CMK (cell line): Measurements from ENCODE around the gene SEMA7A.
"Not testable (repeated sequence)": the region's sequence is repeated elsewhere in the genome, so short reads cannot be mapped to it uniquely, and the experiment has no call there.

ENCODE experiments used
- DNase-seq: peaks from one replicate; pipeline ENCODE4 v3.0.0-alpha.2; 2010; ENCODE audit warnings: low read depth

SEMA7A gene, protein sequence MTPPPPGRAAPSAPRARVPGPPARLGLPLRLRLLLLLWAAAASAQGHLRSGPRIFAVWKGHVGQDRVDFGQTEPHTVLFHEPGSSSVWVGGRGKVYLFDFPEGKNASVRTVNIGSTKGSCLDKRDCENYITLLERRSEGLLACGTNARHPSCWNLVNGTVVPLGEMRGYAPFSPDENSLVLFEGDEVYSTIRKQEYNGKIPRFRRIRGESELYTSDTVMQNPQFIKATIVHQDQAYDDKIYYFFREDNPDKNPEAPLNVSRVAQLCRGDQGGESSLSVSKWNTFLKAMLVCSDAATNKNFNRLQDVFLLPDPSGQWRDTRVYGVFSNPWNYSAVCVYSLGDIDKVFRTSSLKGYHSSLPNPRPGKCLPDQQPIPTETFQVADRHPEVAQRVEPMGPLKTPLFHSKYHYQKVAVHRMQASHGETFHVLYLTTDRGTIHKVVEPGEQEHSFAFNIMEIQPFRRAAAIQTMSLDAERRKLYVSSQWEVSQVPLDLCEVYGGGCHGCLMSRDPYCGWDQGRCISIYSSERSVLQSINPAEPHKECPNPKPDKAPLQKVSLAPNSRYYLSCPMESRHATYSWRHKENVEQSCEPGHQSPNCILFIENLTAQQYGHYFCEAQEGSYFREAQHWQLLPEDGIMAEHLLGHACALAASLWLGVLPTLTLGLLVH

DNA sequence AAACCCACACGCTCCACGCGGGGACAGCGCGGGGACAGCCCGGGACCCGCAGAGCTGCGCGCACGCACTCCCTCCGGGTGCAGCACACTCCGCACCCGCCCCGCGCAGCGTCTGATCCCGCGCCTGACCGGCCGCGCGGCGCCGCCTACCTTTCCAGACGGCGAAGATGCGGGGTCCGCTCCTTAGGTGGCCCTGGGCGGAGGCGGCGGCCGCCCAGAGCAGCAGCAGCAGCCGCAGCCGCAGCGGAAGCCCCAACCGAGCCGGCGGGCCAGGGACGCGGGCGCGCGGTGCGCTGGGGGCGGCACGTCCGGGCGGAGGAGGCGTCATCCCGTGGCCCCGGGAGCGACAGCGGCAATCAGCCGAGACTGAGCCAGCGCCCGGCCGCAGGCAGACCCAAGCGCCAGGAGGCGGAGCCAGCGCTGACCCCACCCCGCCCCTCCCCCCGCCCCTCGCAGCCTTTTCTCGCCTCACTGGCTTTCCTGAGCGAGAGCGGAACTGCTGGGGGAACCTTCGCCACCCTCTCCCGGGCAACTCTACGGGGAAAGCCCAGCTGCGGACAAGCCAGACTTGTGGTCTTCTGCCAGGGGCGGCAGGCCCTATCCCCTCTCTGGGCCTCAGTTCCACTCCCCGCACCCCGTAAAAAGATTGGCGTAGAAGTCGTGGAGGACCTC, at the start of gene SEMA7A:
Gene SEMA7A (minus strand): TSS at position 367 of the 671 bp plus-strand sequence. CDS start 40 bp downstream, at position 327.
- peak; percentile 84 for DNase-seq

DNA sequence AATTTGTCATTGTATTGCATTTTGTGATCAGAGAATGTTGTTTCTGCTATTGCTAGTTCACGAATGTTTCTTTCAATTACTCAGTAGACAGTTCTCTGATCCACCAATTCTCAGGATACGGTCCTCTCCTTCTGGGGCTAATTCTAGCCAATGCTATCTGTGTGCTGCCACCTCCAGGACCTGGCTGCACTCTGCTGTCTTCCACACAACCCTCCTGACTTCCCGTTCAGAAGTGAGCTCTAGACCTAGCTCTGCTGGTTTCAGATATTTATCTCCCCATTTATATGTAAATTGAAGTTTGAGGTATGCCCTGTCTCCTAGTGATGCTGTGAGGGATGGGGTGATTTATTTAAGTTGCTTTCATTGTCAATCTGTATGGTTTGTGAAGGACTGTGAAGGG, 48.9 kb upstream of the SEMA7A start:
- no peak for DNase-seq

DNA sequence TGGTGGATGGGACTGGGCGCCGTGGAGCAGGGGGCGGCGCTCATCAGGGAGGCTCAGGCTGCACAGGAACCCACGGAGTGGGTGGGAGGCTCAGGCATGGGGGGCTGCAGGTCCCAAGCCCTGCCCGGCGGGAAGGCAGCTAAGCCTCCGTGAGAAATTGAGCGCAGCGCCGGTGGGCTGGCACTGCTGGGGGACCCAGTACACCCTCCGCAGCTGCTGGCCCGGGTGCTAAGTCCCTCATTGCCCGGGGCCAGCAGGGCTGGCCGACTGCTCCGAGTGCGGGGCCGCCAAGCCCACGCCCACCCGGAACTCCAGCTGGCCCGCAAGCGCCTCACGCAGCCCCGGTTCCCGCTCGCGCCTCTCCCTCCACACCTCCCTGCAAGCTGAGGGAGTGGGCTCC, 46.6 kb upstream of the SEMA7A start:
- not testable (repeated sequence) for DNase-seq

DNA sequence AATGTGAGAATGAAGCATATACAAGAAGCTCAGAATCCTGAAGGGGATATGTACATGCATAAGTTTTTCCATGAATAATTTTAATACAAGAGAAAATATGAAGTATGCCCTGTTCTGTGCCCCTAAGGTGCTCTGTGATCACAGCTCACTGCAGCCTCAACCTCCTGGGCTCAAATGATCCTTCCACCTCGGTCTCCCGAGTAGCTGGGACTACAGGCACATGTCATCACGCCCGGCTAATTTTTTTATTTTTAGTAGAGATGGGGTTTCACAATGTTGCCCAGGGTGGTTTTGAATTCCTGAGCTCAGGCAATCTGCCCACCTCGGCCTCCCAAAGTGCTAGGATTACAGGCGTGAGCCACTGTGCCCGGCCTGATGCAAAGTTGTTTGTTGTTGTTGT, 37.9 kb upstream of the SEMA7A start:
- DNase-seq: not testable (repeated sequence)

DNA sequence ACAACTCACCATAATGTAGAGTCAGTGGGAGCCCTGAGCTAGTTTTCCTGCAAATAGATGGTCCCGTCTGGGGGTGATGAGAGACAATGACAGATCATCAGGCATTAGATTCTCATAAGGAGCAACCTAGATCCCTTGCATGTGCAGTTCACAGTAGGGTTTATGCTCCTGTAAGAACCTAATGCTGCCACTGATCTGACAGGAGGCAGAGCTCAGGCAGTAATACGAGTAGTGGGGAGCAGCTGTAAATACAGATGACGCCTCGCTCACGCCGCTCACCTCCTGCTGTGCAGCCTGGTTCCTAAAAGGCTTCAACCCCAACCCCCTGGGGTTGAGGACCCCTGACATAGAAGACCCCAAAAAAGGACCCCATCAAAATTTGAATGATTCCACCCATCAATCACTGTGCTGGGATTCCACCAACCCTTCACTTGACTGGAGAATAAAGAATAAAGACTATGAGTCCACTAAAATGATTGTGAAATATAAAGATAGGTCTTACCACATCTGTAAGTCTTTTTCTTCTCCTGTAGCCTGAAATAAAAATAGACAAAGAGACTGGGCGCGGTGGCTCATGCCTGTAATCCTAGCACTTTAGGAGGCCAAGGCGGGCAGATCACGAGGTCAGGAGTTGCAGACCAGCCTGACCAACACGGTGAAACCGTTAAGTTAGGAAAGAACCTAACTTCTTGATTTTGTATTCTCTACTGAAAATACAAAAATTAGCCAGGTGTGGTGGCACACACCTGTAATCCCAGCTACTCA, 37.1 kb upstream of the SEMA7A start:
- no peak for DNase-seq

DNA sequence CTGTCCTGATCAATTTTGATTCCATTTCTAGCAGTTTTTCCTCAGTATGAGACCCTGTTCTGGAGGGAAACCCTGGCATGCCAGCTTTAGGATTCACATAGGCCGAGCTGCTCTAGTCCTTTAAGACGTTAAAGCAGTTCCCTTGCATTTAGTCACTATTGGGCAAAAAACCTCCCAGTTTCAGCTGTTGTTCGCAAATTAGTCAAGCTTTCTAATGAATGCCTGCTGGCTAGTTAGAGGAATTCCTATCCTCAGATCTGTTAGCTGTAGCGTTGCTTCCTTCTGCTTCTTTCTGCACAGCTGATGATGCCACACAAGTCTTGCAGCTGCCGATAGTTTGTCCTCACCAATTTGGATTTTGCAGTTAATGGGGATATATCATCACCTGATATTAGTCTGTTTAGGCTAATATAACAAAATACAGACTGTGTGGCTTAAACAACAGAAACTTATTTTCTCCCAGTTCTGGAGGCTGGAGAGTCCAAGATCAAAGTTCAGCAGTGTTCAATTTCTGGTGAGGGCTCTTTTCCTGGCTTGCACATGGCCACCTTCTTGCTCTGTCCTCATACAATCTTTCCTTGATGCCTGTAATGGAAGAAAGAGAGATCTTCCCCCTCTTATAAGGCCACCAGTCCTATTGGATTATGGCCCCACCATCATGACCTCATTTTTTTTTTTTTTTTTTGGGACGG, 34.7 kb upstream of the SEMA7A start:
- DNase-seq: no peak

DNA sequence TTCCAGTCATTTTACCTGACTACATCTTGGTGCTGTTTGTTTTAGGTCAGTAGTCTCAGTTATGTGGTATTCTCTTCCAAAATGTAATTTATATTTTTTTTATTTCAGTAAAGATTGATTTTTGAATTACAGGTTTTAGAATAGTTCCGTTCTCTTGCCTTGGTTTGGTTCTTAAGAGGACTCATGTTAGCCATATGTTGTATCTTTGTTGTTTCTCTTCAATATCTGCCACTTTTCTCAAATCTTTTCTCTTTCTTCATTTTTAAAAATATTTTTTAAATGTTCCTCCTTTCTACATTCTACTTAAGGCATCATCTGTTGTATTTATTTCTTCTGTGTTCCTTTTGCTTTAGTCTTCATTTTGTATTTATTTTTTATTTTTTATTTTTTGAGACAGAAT, 32.8 kb upstream of the SEMA7A start:
- DNase-seq: no peak

DNA sequence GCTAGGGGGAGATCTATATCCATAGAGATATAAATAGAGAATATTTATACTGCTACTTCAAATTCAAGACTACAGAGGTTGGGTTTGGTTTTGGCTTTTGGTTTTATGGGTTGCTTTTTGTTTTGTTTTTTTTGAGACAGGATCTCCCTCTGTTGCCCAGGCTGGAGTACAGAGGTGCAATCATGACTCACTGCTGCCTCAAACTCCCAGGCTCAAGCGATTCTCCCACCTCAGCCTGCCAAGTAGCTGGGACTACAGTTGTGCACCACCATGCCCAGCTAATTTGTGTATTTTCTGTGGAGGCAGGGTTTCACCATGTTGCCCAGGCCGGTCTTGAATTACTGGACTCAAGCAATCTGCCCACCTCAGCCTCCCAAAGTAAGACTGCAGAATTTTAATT, 31.1 kb upstream of the SEMA7A start:
- DNase-seq: no peak

DNA sequence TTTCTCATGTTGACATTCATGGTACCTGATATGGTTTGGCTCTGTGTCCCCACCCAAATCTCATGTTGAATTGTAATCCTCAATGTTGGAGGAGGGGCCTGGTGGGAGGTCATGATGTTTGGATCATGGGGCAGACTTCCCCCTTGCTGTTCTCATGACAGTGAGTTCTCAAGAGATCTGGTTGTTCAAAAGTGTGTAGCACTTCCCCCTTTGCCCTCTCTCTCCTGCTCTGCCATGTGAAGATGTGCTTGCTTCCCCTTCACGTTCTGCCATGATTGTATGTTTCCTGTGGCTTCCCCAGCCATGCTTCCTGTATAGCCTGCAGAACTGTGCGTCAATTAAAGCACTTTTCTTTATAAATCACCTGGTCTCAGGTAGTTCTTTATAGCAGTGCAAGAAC, 30.5 kb upstream of the SEMA7A start:
- DNase-seq: peak; percentile 74

DNA sequence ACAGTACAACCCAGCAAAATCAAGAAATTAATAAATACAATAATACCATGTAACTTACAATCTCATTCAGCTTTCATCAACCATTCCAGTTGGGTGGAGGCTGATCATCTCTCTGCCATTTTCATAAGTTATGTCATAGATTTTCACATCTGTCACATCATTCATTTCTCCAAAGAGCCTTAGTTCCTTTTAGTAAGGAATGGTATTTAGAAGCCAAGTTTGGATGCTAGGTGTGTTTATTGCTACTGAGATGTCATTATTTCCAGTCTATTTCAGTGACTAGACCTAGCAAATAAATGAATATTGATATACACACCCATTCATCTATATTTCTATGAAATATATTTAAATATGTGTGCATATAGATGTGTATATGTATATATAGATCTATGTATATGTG, 29.9 kb upstream of the SEMA7A start:
- no peak for DNase-seq

DNA sequence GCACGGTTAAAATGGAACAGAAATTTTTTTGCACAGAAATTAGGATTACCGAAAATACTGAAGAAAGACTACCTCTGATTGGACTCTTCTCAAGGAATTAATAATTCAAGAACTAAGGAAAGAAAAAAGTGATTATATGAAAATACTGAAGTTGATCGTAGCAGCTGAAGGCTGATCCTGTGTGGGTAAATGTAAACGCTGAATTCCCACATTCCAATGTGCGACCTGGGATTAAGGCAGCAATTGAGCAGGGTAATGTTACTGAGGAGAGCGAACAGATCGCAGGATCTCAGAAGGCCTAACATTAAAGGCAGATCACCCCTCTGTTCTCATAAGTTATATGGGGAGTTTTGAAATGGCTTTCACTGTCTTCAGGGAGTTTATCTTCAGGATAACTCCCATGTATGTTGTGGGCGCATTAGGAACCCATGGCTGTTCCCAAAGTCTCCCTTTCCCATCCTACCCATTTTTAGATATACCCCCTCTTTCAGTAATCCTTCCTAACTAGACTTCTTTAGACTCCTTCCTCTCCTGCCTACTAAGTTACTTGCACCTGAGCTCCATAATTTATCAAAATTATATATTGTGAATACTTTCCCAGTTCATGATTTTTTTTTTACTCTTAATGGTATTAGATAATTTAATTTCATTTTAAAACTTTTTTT, 28.2 kb upstream of the SEMA7A start:
- DNase-seq: no peak

DNA sequence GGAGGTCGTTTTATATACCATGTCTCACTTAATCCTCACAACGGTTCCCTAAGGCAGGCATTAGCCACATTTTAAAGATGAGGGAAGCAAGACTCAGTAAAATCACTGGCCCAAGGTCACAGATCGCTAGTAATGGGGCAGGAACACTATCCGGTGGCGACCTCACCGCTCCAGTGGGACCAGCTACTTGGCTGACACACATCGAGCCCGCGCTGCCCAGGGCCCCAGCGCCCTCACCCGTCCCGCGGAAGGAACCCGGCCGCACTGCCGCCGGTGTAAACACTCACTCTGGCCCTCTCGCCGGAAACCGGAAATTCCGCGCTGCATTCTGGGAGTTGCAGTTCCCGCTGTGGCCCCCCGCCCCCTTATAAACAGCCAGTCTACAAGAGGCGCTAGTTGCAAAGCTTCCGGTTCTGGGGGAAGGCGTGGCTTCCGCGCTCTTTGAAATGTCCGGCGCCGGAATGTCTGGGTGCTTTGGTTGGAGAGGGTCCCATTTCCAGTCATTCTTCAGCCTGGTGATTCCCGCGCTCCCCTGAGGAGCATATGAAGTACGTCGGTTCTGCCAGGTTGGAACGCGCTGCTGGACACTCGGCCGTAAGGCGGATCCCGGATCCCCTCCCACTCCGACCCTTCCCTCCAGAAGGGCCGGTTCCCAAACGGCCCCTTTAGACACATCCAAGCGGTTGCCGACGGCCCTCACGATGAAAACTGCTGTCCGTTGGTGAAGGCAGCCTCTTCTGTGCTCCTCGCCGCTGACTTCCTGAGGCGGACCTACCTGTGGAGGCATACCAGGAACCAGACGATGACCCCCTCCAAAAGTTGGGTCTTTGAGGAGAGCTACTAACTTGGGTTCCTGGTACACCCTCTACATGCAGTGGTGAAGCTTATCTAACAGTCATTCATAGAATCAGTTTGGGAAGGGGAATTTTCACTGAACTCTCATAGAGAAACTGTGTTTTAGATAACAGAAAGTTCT, 27.4 kb upstream of the SEMA7A start, which contains the start of gene UBL7:
Gene UBL7 (minus strand): TSS at position 290 of the 976 bp plus-strand sequence. CDS start 2,293 bp downstream, outside the sequence.
- DNase-seq: peak; percentile 94

DNA sequence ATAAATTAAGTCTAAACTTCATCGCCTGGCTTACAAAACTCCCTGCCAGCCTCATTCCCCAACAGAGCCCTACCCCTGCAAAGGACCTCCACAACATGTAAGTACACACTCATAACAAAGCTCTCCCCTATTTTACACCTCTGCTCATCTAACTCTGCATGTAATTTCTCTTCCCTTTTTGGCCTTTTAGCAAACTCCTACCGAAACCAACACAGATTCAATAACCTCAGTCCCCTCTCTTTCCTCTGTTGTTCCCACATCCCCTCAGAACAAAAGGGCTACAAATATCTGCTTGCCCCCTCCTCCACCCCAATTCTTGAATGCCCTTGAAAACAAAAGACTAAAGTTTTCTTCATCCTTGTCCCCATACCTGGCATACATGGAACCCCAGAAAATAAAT, 26.5 kb upstream of the SEMA7A start:
- DNase-seq: no peak

DNA sequence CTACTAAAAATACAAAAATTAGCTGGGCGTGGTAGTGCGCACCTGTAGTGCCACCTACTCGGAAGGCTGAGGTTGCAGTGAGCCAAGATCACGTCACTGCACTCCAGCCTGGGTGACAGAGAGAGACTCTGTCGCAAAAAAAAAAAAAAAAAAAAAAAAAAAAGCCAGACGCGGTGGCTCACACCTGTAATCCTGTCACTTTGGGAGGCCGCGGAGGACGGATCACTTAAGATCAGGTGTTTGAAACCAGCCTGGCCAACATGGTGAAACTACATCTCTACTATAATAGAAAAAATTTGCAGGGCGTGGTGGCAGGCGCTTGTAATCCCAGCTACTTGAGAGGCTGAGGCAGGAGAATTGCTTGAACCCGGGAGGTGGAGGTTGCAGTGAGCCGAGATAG, 26.0 kb upstream of the SEMA7A start:
- DNase-seq: not testable (repeated sequence)

DNA sequence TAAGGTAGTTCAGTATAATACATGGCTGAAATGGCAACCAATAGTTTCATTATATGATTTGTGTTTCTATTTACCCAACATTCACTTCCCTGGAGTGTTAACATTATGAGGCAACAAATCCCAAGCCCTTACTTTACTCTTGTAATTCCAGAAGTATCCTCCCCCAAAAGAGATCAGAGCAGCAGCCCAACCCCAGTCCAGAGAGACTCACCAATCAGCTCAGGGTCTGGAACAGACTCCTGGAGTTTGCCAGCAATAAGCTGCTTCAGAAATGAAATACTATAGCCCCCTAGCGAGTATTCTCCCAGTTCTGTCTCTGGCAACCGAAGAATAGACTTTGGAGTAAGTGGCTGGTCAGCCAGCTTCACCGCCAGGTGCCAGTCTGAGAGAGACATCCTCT, 24.7 kb upstream of the SEMA7A start:
- DNase-seq: no peak

DNA sequence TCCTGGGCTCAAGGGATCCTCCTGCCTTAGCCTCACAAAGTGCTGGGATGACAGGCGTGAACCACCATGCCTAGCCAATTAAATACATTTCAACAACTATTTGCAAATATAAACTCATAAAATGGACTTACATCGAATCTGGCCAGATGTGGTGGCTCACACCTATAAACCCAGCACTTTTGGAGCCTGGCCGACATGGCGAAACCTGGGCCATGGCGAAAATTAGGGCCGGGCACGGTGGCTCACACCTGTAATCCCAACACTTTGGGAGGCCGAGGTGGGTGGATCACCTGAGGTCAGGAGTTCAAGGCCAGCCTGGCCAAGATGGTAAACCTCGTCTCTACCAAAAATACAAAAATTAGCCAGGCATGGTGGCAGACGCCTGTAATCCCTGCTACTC, 23.3 kb upstream of the SEMA7A start:
- not testable (repeated sequence) for DNase-seq

DNA sequence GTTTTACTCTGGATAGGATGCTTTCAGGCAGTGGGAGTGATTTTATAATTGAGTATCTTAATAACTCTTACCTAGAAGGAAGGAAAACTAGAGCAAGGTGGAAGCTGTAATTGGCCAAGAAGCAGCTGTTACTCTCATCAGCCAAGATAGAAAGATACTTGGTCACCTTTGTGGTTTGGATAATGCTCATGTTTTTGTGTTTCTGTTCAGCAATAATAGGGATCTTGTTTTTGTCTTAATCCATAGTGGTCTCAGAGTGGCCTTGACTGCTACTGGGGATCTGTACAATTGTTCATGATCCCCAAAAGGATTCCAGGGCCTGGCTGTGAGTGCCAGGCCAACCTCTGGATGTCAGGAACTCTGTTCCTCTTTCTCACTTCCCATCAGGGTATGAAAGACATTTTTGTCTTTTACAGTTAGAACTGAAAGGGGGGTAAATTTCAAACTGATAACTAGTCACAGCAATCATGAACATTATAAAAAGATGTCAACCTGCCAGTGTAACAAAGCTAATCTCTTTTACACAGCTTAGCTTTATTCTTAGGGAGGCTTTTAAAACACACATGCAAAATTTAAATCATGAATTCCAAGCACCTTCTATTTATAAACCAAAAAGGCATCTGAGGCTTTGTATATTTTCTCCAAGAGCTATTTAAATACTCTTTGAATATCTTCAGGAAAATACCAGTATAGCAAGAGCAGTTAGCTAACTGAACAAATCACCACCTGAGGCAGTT, 21.2 kb upstream of the SEMA7A start:
- no peak for DNase-seq

DNA sequence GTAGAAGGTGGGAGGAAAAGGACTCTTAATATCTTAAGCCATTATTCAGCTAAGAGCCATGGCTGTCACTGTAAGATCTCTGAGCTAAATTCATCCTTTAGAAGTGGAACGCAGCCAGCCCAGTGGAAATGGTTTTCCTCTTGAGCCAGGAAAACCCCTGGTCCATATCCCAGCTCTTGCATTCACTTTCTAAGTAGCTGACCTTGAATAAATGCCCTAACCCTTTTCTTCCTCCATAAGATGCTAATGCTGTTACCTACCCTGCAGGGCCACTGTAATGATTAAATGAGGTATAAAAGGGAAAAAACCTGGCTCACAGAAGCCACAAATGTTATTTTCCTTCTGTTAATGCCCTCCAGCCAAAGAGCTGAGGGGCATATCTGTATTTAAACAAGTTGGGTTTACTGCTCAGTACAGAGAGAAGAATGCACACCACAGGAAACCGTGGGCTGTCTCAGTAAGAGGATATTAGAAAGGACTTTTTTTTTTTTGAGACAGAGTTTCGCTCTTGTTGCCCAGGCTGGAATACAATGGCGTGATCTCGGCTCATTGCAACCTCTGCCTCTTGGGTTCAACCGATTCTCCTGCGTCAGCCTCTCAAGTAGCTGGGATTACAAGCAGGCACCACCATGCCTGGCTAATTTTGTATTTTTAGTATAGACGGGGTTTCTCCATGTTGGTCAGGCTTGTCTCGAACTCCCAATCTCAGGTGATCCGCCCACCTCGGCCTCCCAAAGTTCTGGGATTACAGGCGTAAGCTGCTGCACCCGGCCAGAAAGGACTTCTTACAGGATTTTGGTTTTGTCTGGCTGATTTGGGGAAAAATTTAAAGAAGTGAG, 20.4 kb upstream of the SEMA7A start:
- no peak for DNase-seq
